GM13977 (cell line): ENCODE measurements around the gene RGS12.

ENCODE experiments used
- DNase-seq: peaks from one replicate; pipeline ENCODE4 v3.0.0; 2012; ENCODE audit warnings: low spot score
- CTCF ChIP-seq: IDR thresholded peaks from 2 replicates; pipeline ENCODE4 v1.5.1; 2012; ENCODE audit warnings: mild to moderate bottlenecking, control low read depth; ENCODE audit not compliant: insufficient read depth; ENCODE audit errors: extremely low read depth, missing control alignments
- in situ Hi-C: fragments of 300-500 bp; cut with MboI; formaldehyde crosslinking; loops from one replicate; pipeline ENCODE4 v1.12.0; 2022; ENCODE audit warnings: low sequenced_read_pairs, low pct_unique_long_range_greater_than_20kb, mixed read lengths, inconsistent platforms; ENCODE audit not compliant: unreplicated experiment

RGS12 gene

GRCh38 chr4:3292571-3293400 lies at the start of gene RGS12:
Gene RGS12 (plus strand): TSS chr4:3293021. CDS start chr4:3316171, 23,150 bp downstream.
- in situ Hi-C loops: no loop called here
- no peak for TF ChIP-seq CTCF
- DNase-seq: peak; percentile 98

- no peak for TF ChIP-seq CTCF
- in situ Hi-C loops: no loop called here
- no peak for DNase-seq
These were observed 49.6 kb upstream of the RGS12 start for GRCh38 chr4:3243136-3243780.

GRCh38 chr4:3244002-3244401 lies 48.8 kb upstream of the RGS12 start:
- no peak for DNase-seq
- no peak for TF ChIP-seq CTCF
- in situ Hi-C loops: no loop called here

- DNase-seq: no peak
- no peak for TF ChIP-seq CTCF
- in situ Hi-C loops: no loop called here
These were observed 48.1 kb upstream of the RGS12 start for GRCh38 chr4:3244747-3245146.

GRCh38 chr4:3245676-3246075 lies 47.1 kb upstream of the RGS12 start:
- no peak for DNase-seq
- TF ChIP-seq CTCF: no peak
- in situ Hi-C loops: no loop called here

- in situ Hi-C loops: no loop called here
- no peak for DNase-seq
- TF ChIP-seq CTCF: no peak
These were observed 46.1 kb upstream of the RGS12 start for GRCh38 chr4:3246458-3247398.
